GM12865 (cell line): ENCODE results near the gene SLC5A9.

Source experiments
- DNase-seq: peaks from one replicate; pipeline ENCODE4 v3.0.0; 2010; ENCODE audit warnings: low read depth
- H3K4me3 ChIP-seq: 2 replicates; pipeline ENCODE4 v1.5.1; 2011; ENCODE audit warnings: mild to moderate bottlenecking, low read depth, low read length, control low read depth
- CTCF ChIP-seq: IDR thresholded peaks from 2 replicates; pipeline ENCODE4 v1.5.1; 2011; ENCODE audit warnings: low read length, control low read depth, low read depth, inconsistent platforms; ENCODE audit not compliant: insufficient read depth; ENCODE audit errors: missing control alignments

The SLC5A9 gene

GRCh38 chr1:48294656-48295055, 72.1 kb downstream of the SLC5A9 start:
- H3K4me3 ChIP-seq: no peak overlapping the region
- DNase-seq: no peak
- TF ChIP-seq CTCF: no peak
